Smooth muscle cell (in vitro differentiated cells): ENCODE measurements around the gene CEP83. TPM values are rescaled to one million over a fixed set of nuclear protein-coding genes. Genes with fewer than 3 reads are reported as not detected.

Source experiments
- DNase-seq: peaks from one replicate; lab custom pipeline; 2025; ENCODE audit not compliant: unreplicated experiment; lab: John Stamatoyannopoulos, UW
- H2AFZ ChIP-seq: fragments of 200-600 bp; sonication (generic); 2 replicates; pipeline ENCODE4 v1.6.0; 2016; ENCODE audit warnings: antibody characterized with exemption, low read depth, mild to moderate bottlenecking
- H3F3A ChIP-seq: fragments of 200-600 bp; sonication (generic); 2 replicates; pipeline ENCODE4 v1.6.0; 2017; ENCODE audit warnings: antibody characterized with exemption, low read depth
- H3K27ac ChIP-seq: fragments of 200-600 bp; sonication (generic); 2 replicates; pipeline ENCODE4 v1.5.1; 2016; ENCODE audit warnings: low read depth, mild to moderate bottlenecking
- H3K27me3 ChIP-seq: fragments of 200-600 bp; sonication (generic); 2 replicates; pipeline ENCODE4 v1.6.1; 2016; ENCODE audit warnings: low read depth, mild to moderate bottlenecking
- H3K36me3 ChIP-seq: fragments of 200-600 bp; sonication (generic); 2 replicates; pipeline ENCODE4 v1.5.1; 2016; ENCODE audit warnings: low read depth
- H3K4me1 ChIP-seq: fragments of 200-600 bp; sonication (generic); 2 replicates; pipeline ENCODE4 v1.5.1; 2016; ENCODE audit warnings: low read depth
- H3K4me2 ChIP-seq: fragments of 200-600 bp; sonication (generic); 2 replicates; pipeline ENCODE4 v1.6.0; 2016; ENCODE audit warnings: mild to moderate bottlenecking
- H3K4me3 ChIP-seq: fragments of 200-600 bp; sonication (generic); 2 replicates; pipeline ENCODE4 v1.5.1; 2016; ENCODE audit warnings: mild to moderate bottlenecking
- H3K79me2 ChIP-seq: fragments of 200-600 bp; sonication (generic); 2 replicates; pipeline ENCODE4 v1.6.0; 2016; ENCODE audit warnings: low read depth, mild to moderate bottlenecking
- H3K9ac ChIP-seq: fragments of 200-600 bp; sonication (generic); 2 replicates; pipeline ENCODE4 v1.6.0; 2016; ENCODE audit warnings: low read depth
- H3K9me3 ChIP-seq: fragments of 200-600 bp; sonication (generic); replicated peaks from 2 replicates; pipeline ENCODE4 v1.5.1; 2016; ENCODE audit warnings: low read depth
- H4K20me1 ChIP-seq: fragments of 200-600 bp; sonication (generic); 2 replicates; pipeline ENCODE4 v1.6.0; 2016; ENCODE audit warnings: low read depth
- WGBS: methylation state at CpG from one replicate; pipeline ENCODE4 v1.1.7; 2016; ENCODE audit warnings: low lambda C conversion rate; 5-methylcytosine and 5-hydroxymethylcytosine counted together
- polyA plus RNA-seq: library from polyadenylated mRNA; unstranded; fragments of >200 nt; fragmentation: Nextera tagmentation; extraction: Ambion mirVana; gene quantifications from 2 replicates; pipeline ENCODE4 v1.2.1, GENCODE V29; 2016
- total RNA-seq: library from RNA; depleted of rRNA; stranded (reverse); fragments of >200 nt; gene quantifications from 2 replicates; pipeline ENCODE4 v1.2.3, GENCODE V29; 2014
- TF ChIP-seq, protein P1 (sequence below): fragments of 200-600 bp; sonication (generic); IDR thresholded peaks from 2 replicates; pipeline ENCODE4 v1.5.1; 2017; ENCODE audit warnings: borderline replicate concordance, mild to moderate bottlenecking, antibody characterized with exemption; ENCODE audit not compliant: insufficient read depth, poor library complexity, severe bottlenecking

The CEP83 gene
- total and polyA plus RNA-seq, 2 experiments from 2014 or later: 2.8 to 30.3 TPM

DNA sequence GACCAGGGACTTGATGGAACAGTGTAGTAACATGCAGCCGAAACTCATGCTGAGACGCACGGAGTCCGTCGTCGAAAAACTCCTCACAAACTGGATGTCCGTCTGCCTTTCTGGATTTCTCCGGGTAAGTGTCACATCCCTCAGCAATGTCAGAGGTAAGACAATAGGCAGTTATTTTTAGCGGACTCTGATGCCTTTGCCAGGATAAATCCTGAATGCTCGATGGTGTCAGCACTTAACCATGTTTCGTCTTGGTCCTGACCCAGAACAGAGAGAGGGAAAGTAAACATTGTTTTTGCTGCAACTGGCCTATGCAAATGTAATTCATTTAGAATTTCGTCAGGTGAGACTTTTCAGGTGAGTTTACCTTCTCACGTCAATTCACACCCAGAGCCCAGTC is 198.9 kb downstream of the CEP83 start:
- Histone ChIP-seq H3K27me3 (peaks cover 10% of the 10 kb centered on the region), H3F3A (no peaks in the 10 kb centered on the region), H4K20me1 (no peaks in the 10 kb centered on the region), H3K9me3 (no peaks in the 10 kb centered on the region), H3K36me3 (no peaks in the 10 kb centered on the region), H3K27ac (no peak overlapping the region), H3K79me2 (no peaks in the 10 kb centered on the region), H3K4me1 (peaks cover 28% of the 10 kb centered on the region), H3K9ac (no peak overlapping the region), H3K4me3 (no peak overlapping the region), H3K4me2 (no peak overlapping the region), H2AFZ (no peak overlapping the region)
- 86% methylated on average over 13 of the region's 13 CpGs for WGBS
- DNase-seq: no peak
- TF ChIP-seq, protein P1, sequence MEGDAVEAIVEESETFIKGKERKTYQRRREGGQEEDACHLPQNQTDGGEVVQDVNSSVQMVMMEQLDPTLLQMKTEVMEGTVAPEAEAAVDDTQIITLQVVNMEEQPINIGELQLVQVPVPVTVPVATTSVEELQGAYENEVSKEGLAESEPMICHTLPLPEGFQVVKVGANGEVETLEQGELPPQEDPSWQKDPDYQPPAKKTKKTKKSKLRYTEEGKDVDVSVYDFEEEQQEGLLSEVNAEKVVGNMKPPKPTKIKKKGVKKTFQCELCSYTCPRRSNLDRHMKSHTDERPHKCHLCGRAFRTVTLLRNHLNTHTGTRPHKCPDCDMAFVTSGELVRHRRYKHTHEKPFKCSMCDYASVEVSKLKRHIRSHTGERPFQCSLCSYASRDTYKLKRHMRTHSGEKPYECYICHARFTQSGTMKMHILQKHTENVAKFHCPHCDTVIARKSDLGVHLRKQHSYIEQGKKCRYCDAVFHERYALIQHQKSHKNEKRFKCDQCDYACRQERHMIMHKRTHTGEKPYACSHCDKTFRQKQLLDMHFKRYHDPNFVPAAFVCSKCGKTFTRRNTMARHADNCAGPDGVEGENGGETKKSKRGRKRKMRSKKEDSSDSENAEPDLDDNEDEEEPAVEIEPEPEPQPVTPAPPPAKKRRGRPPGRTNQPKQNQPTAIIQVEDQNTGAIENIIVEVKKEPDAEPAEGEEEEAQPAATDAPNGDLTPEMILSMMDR: no peak

DNA sequence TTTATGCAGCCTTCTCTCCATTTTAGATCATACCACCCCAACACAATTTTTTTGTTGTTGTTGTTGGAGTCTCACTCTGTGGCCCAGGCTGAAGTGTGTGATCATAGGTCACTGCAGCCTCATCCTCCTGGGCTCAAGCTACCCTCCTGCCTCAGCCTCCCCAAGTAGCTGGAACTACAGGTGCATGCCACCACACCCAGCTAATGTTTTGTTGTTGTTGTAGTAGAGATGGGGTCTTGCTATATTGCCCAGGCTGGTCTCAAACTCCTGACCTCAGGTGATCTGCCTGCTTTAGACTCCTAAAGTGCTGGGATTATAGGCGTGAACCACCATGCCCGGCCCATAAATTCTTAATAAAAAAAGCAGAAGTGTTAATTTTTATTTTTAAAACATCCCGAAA is 199.7 kb downstream of the CEP83 start:
- Histone ChIP-seq H3K4me3 (no peak overlapping the region), H3K79me2 (no peaks in the 10 kb centered on the region), H3K4me2 (no peak overlapping the region), H3K9ac (no peak overlapping the region), H3K27me3 (peaks cover 10% of the 10 kb centered on the region), H2AFZ (no peak overlapping the region), H3F3A (no peaks in the 10 kb centered on the region), H4K20me1 (no peaks in the 10 kb centered on the region), H3K27ac (no peak overlapping the region), H3K36me3 (no peaks in the 10 kb centered on the region), H3K9me3 (no peaks in the 10 kb centered on the region), H3K4me1 (peaks cover 24% of the 10 kb centered on the region)
- no peak for DNase-seq
- WGBS: 100% methylated on average over 3 of the region's 3 CpGs
- TF ChIP-seq, protein P1: no peak

DNA sequence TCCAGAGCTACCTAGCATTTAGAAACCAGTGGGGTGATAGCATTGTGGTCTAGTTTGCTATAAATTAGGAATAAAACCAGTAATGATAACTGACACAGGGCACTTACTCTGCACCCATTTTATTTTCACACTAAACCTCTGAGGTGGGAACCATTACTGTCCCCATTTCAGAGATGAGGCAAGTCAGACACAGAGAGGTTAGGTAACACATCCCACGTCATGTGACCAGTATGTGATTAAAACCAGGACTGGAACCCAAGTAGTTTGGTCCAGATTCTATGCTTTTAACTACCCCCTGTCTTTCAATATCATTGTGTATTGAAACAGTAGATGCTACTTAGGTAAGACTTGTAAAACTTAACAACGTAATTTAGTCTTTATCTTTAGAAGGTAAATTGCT is 201.1 kb downstream of the CEP83 start:
- H3K36me3 ChIP-seq: no peaks in the 10 kb centered on the region
- DNase-seq: no peak
- 88% methylated on average over 2 of the region's 2 CpGs for WGBS

More for the DNA sequence above, 201.1 kb downstream of the CEP83 start:
- no peaks in the 10 kb centered on the region for H3K9me3 ChIP-seq
- H3K27ac ChIP-seq: no peak overlapping the region
- H3K9ac ChIP-seq: no peak overlapping the region
- no peaks in the 10 kb centered on the region for H4K20me1 ChIP-seq
- peaks cover 10% of the 10 kb centered on the region for H3K27me3 ChIP-seq
- no peaks in the 10 kb centered on the region for H3K79me2 ChIP-seq
- no peak overlapping the region for H3K4me3 ChIP-seq
- TF ChIP-seq, protein P1: no peak
- H2AFZ ChIP-seq: no peak overlapping the region
- H3K4me2 ChIP-seq: no peak overlapping the region
- H3F3A ChIP-seq: no peaks in the 10 kb centered on the region
- peaks cover 20% of the 10 kb centered on the region for H3K4me1 ChIP-seq

Other genes with a start within 250 kb of the CEP83 start
- 10.3 and 11.2 TPM in 2 replicates for gene TMCC3, start 190.7 kb upstream of the CEP83 start, total RNA-seq
- 4.4 and 7.0 TPM in 2 replicates for gene TMCC3, start 190.7 kb upstream of the CEP83 start, polyA plus RNA-seq